HCT116 (cell line): ENCODE measurements around the gene MGST2. TPM values are rescaled to one million over a fixed set of nuclear protein-coding genes. Genes with fewer than 3 reads are reported as not detected.

Source experiments
- ATAC-seq: fragments of 200-7000 bp; cut with Tn5 transposase; 2 replicates; pipeline ENCODE4 v1.9.1; 2020; ENCODE audit warnings: mild to moderate bottlenecking, moderate library complexity
- BruUV-seq: library from RNA; stranded (reverse); fragments of 400-500 nt; replicated peaks from 2 replicates; lab custom pipeline; 2021; lab: Mats Ljungman, UMichigan
- CTCF ChIA-PET: fragments of 300-600 bp; sonication (Branson Sonifier 250); formaldehyde crosslinking; loops from one replicate; lab custom pipeline; 2021; ENCODE audit warnings: antibody characterized with exemption; lab: Charles Lee
- POLR2A ChIA-PET: fragments of 300-600, 350-600 bp; sonication (Branson Sonifier 250); formaldehyde crosslinking; loops from one replicate; lab custom pipeline; 2021; ENCODE audit warnings: antibody characterized with exemption; lab: Charles Lee
- RAD21 ChIA-PET, 2 experiments: fragments of 300-600 bp; sonication (Branson Sonifier 250); formaldehyde crosslinking; loops; one replicate each; lab custom pipeline; 2023; ENCODE audit warnings: low total read pairs in 2 of 2; ENCODE audit not compliant: uncharacterized antibody in 2 of 2, unreplicated experiment in 2 of 2, low non-redundant PET in 1 of 2; lab: Charles Lee
- DNase-seq: peaks from one replicate; pipeline ENCODE4 v3.0.0-alpha.2; 2010; ENCODE audit warnings: low read depth, low spot score
- H2AFZ ChIP-seq: fragments of 200-600 bp; shearing (Covaris generic), sonication (generic); 2 replicates; pipeline ENCODE4 v1.6.1; 2017; ENCODE audit warnings: low read depth, mixed run types, mixed read lengths, antibody characterized with exemption, low read length; ENCODE audit not compliant: poor library complexity, severe bottlenecking
- H3K27ac ChIP-seq: 2 replicates; pipeline ENCODE4 v1.5.1; 2012; ENCODE audit warnings: low read depth, low read length
- H3K27me3 ChIP-seq: fragments of 200-600 bp; sonication (generic); 2 replicates; pipeline ENCODE4 v1.6.1; 2016; ENCODE audit warnings: mixed run types, low read length, mixed read lengths; ENCODE audit not compliant: insufficient read depth
- H3K36me3 ChIP-seq, 2 experiments: fragments of 200-500 bp in 1 of 2; fragments of 200-600 bp in 1 of 2; sonication (Bioruptor generic) in 1 of 2; sonication (generic) in 1 of 2; 2 replicates each; pipeline versions ENCODE4 v1.5.1 to v1.6.1; 2014 to 2016; ENCODE audit warnings: low read length in 2 of 2, inconsistent platforms in 1 of 2, mixed read lengths in 1 of 2, mixed run types in 1 of 2; ENCODE audit not compliant: insufficient read depth in 2 of 2, control insufficient read depth in 1 of 2
- H3K4me1 ChIP-seq, 2 experiments: fragments of 200-600 bp in 1 of 2; sonication (generic) in 1 of 2; 2 replicates each; pipeline versions ENCODE4 v1.5.1 to v1.6.1; 2012 to 2017; ENCODE audit warnings: low read length in 2 of 2, inconsistent platforms in 1 of 2, mild to moderate bottlenecking in 1 of 2, mixed read lengths in 1 of 2, mixed run types in 1 of 2, moderate library complexity in 1 of 2; ENCODE audit not compliant: insufficient read depth in 2 of 2, control insufficient read depth in 1 of 2
- H3K4me2 ChIP-seq: fragments of 200-600 bp; sonication (generic); 2 replicates; pipeline ENCODE4 v1.6.1; 2017; ENCODE audit warnings: mixed run types, low read length, mixed read lengths
- H3K4me3 ChIP-seq, 2 experiments: fragments of 200-600 bp in 1 of 2; sonication (generic) in 1 of 2; replicated peaks in 1 of 2; 2 replicates each; pipeline ENCODE4 v1.5.1; 2011 to 2016; ENCODE audit warnings: low read length in 2 of 2, control low read depth in 1 of 2, low read depth in 1 of 2, mild to moderate bottlenecking in 1 of 2, mixed read lengths in 1 of 2, mixed run types in 1 of 2
- H3K79me2 ChIP-seq: fragments of 200-600 bp; sonication (generic); 2 replicates; pipeline ENCODE4 v1.6.1; 2017; ENCODE audit warnings: mild to moderate bottlenecking, mixed run types, low read length, moderate library complexity, mixed read lengths; ENCODE audit not compliant: insufficient read depth
- H3K9ac ChIP-seq: fragments of 200-600 bp; sonication (generic); 2 replicates; pipeline ENCODE4 v1.6.1; 2016; ENCODE audit warnings: low read length, mixed read lengths
- H3K9me2 ChIP-seq: fragments of 200-600 bp; sonication (generic), shearing (Covaris generic); 2 replicates; pipeline ENCODE4 v1.6.1; 2017; ENCODE audit warnings: mixed run types, mild to moderate bottlenecking, moderate library complexity; ENCODE audit not compliant: insufficient read depth
- H3K9me3 ChIP-seq, 2 experiments: fragments of 200-500 bp in 1 of 2; fragments of 200-600 bp in 1 of 2; sonication (Bioruptor generic) in 1 of 2; sonication (generic) in 1 of 2; 2 replicates each; pipeline ENCODE4 v1.6.1; 2014 to 2017; ENCODE audit warnings: low read length in 2 of 2, mixed read lengths in 2 of 2, inconsistent platforms in 1 of 2, low read depth in 1 of 2, mild to moderate bottlenecking in 1 of 2, mixed run types in 1 of 2, moderate library complexity in 1 of 2; ENCODE audit not compliant: control insufficient read depth in 1 of 2, insufficient read depth in 1 of 2
- H4K20me1 ChIP-seq: fragments of 200-600 bp; sonication (generic), shearing (Covaris generic); 2 replicates; pipeline ENCODE4 v1.6.1; 2017; ENCODE audit warnings: mixed run types, mild to moderate bottlenecking, moderate library complexity; ENCODE audit not compliant: insufficient read depth
- CBX3 ChIP-seq: IDR thresholded peaks from 2 replicates; pipeline ENCODE4 v1.6.1; 2012; ENCODE audit warnings: low read depth
- EGR1 ChIP-seq: IDR thresholded peaks from 2 replicates; pipeline ENCODE4 v1.6.1; 2012; ENCODE audit warnings: low read depth
- ELF1 ChIP-seq: IDR thresholded peaks from 2 replicates; pipeline ENCODE4 v1.6.1; 2012; ENCODE audit warnings: low read depth, borderline replicate concordance
- EZH2 ChIP-seq: fragments of 200-600 bp; sonication (generic); IDR thresholded peaks from 2 replicates; pipeline ENCODE4 v1.6.1; 2017; ENCODE audit warnings: antibody characterized with exemption, mixed run types
- EZH2phosphoT487 ChIP-seq: fragments of 200-600 bp; IDR thresholded peaks from 2 replicates; pipeline ENCODE4 v1.6.1; 2018; ENCODE audit warnings: antibody characterized with exemption, borderline replicate concordance
- FOSL1 ChIP-seq: IDR thresholded peaks from 2 replicates; pipeline ENCODE4 v1.6.1; 2012; ENCODE audit warnings: low read depth
- JUND ChIP-seq: IDR thresholded peaks from 2 replicates; pipeline ENCODE4 v1.6.1; 2012
- MAX ChIP-seq: IDR thresholded peaks from 2 replicates; pipeline ENCODE4 v1.6.1; 2012
- POLR2A ChIP-seq: IDR thresholded peaks from 2 replicates; pipeline ENCODE4 v1.7.0; 2011; ENCODE audit warnings: borderline replicate concordance; ENCODE audit not compliant: insufficient read depth, insufficient read length; ENCODE audit errors: extremely low read depth
- POLR2AphosphoS5 ChIP-seq: IDR thresholded peaks from 2 replicates; pipeline ENCODE4 v1.6.1; 2011; ENCODE audit warnings: mild to moderate bottlenecking, low read depth, low read length, moderate library complexity
- REST ChIP-seq: IDR thresholded peaks from 2 replicates; pipeline ENCODE4 v1.6.1; 2012; ENCODE audit warnings: low read depth
- SP1 ChIP-seq: IDR thresholded peaks from 2 replicates; pipeline ENCODE4 v1.6.1; 2012; ENCODE audit warnings: low read depth
- SRF ChIP-seq: IDR thresholded peaks from 2 replicates; pipeline ENCODE4 v1.6.1; 2012; ENCODE audit warnings: low read depth
- ZNF274 ChIP-seq: fragments of 200-500 bp; sonication (Bioruptor generic); IDR thresholded peaks from 2 replicates; pipeline ENCODE4 v1.6.1; 2014; ENCODE audit warnings: mild to moderate bottlenecking, low read depth, low read length, inconsistent platforms
- intact Hi-C: fragments of 100-400 bp; cut with micrococcal nuclease; formaldehyde crosslinking; loops from 2 replicates; pipeline ENCODE4 v1.10.0; 2022
- total RNA-seq: library from RNA; stranded (reverse); gene quantifications from one replicate; pipeline ENCODE4 v1.2.1, GENCODE V29; 2021; ENCODE audit not compliant: unreplicated experiment
- TF ChIP-seq, protein P1 (sequence below): IDR thresholded peaks from 2 replicates; pipeline ENCODE4 v1.6.1; 2012
- TF ChIP-seq, protein P2 (sequence below): IDR thresholded peaks from 2 replicates; pipeline ENCODE4 v1.6.1; 2011; ENCODE audit warnings: mild to moderate bottlenecking, low read length, moderate library complexity; ENCODE audit not compliant: insufficient replicate concordance; ENCODE audit errors: extremely low read depth

The MGST2 gene
- total RNA-seq, 1 experiment from 2014 or later: 24.3 TPM

GRCh38 chr4:139694522-139695107 is 29.0 kb downstream of the MGST2 start (continued):
- no peak for TF ChIP-seq MAX
- no peak for TF ChIP-seq FOSL1
- TF ChIP-seq POLR2AphosphoS5: no peak

GRCh38 chr4:139696491-139696890 is 30.9 kb downstream of the MGST2 start:
- intact Hi-C loops: no loop called here
- no peaks in the 10 kb centered on the region for H3K9me3 ChIP-seq
- TF ChIP-seq, protein P1, sequence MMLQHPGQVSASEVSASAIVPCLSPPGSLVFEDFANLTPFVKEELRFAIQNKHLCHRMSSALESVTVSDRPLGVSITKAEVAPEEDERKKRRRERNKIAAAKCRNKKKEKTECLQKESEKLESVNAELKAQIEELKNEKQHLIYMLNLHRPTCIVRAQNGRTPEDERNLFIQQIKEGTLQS: no peak
- TF ChIP-seq, protein P2, sequence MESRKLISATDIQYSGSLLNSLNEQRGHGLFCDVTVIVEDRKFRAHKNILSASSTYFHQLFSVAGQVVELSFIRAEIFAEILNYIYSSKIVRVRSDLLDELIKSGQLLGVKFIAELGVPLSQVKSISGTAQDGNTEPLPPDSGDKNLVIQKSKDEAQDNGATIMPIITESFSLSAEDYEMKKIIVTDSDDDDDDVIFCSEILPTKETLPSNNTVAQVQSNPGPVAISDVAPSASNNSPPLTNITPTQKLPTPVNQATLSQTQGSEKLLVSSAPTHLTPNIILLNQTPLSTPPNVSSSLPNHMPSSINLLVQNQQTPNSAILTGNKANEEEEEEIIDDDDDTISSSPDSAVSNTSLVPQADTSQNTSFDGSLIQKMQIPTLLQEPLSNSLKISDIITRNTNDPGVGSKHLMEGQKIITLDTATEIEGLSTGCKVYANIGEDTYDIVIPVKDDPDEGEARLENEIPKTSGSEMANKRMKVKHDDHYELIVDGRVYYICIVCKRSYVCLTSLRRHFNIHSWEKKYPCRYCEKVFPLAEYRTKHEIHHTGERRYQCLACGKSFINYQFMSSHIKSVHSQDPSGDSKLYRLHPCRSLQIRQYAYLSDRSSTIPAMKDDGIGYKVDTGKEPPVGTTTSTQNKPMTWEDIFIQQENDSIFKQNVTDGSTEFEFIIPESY: no peak
- no peak for TF ChIP-seq POLR2A
- no peak for TF ChIP-seq REST
- TF ChIP-seq ELF1: no peak
- TF ChIP-seq CBX3: no peak
- TF ChIP-seq SRF: no peak
- no peak for TF ChIP-seq MAX
- TF ChIP-seq EGR1: no peak
- TF ChIP-seq JUND: no peak
- no peak for TF ChIP-seq EZH2phosphoT487
- no peak for TF ChIP-seq SP1
- no peak for TF ChIP-seq EZH2
- no peak for TF ChIP-seq ZNF274
- TF ChIP-seq FOSL1: no peak
- TF ChIP-seq, all 23 proteins: peak for 0

More at GRCh38 chr4:139696491-139696890, 30.9 kb downstream of the MGST2 start:
- Histone ChIP-seq H3K27ac (no peak overlapping the region), H3K36me3 (no peaks in the 10 kb centered on the region), H3K27me3 (no peaks in the 10 kb centered on the region), H3K4me3 (no peak overlapping the region), H3K9me2 (no peaks in the 10 kb centered on the region), H3K79me2 (no peaks in the 10 kb centered on the region), H2AFZ (no peak overlapping the region), H3K9ac (no peak overlapping the region), H4K20me1 (no peaks in the 10 kb centered on the region), H3K4me1 (no peaks in the 10 kb centered on the region), H3K4me2 (no peak overlapping the region)
- BruUV-seq: no TSS peak
- ChIA-PET POLR2A (no interaction called here), CTCF (no interaction called here), RAD21 (no interaction called here)
- ATAC-seq: no peak
- no peak for DNase-seq
